DND-41 (cell line): Measurements from ENCODE around the gene PDE7B.

Source experiments
- EZH2 ChIP-seq: IDR thresholded peaks from 3 replicates; pipeline ENCODE4 v1.6.1; 2012; ENCODE audit warnings: borderline replicate concordance, low read depth, mild to moderate bottlenecking, moderate library complexity, low read length, inconsistent platforms; ENCODE audit not compliant: severe bottlenecking
- TF ChIP-seq, protein P1 (sequence below): IDR thresholded peaks from 2 replicates; pipeline ENCODE4 v1.5.1; 2012; ENCODE audit warnings: borderline replicate concordance, low read length, moderate library complexity, mild to moderate bottlenecking; ENCODE audit not compliant: poor library complexity, severe bottlenecking; ENCODE audit errors: extremely low read depth

DNA sequence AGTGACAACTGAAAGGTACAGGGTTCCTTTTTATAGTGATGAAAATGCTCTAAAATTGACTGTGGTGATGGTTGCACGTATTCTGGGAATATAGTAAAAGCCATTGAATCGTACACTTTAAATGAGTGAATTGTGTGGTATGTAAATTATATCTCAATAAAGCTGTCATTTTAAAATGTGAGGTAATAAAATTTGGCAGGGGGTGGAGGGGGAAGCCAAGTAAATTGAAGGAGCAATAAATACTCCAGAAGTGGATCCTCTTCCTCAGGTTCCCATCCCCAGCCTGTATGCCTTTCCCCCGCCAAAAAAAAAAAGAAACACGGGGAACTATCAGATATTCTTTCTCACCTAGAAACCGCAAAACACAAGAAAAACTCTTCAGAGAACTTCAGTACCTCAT is 237.2 kb downstream of the PDE7B start:
- TF ChIP-seq, protein P1, sequence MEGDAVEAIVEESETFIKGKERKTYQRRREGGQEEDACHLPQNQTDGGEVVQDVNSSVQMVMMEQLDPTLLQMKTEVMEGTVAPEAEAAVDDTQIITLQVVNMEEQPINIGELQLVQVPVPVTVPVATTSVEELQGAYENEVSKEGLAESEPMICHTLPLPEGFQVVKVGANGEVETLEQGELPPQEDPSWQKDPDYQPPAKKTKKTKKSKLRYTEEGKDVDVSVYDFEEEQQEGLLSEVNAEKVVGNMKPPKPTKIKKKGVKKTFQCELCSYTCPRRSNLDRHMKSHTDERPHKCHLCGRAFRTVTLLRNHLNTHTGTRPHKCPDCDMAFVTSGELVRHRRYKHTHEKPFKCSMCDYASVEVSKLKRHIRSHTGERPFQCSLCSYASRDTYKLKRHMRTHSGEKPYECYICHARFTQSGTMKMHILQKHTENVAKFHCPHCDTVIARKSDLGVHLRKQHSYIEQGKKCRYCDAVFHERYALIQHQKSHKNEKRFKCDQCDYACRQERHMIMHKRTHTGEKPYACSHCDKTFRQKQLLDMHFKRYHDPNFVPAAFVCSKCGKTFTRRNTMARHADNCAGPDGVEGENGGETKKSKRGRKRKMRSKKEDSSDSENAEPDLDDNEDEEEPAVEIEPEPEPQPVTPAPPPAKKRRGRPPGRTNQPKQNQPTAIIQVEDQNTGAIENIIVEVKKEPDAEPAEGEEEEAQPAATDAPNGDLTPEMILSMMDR: no peak
- no peak for TF ChIP-seq EZH2
